ENCODE data around the gene NPTX1. TPM values are rescaled to one million over a fixed set of nuclear protein-coding genes. Genes with fewer than 3 reads are reported as not detected.

NPTX1 gene
- total RNA-seq, 1 donor from 2014 or later = not detected

DNA sequence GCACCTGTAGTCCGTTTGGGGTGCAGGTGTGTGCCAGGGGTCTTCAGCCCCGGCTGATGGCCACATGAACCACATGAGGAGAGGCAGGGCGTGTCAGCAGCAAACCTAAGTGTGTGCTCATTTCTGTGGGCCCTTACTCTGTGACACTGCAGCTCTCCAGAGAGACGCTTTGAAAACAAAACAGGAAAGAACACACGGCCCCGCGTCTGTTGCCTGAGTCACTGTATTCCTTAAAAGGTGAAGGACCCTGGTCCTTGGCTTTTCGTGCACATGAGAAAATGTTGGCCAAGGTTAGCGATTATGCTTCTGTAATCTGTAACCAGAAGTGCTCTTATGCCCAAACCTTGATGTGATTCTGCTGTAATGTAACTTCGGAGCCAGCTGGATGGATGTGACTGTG, 38.9 kb downstream of the NPTX1 start:
- DNase-seq = peak; percentile 6
- intact Hi-C loops (cut with DNase I) = no loop called here
- no peak for ATAC-seq (ENCODE audit: poor library complexity)

DNA sequence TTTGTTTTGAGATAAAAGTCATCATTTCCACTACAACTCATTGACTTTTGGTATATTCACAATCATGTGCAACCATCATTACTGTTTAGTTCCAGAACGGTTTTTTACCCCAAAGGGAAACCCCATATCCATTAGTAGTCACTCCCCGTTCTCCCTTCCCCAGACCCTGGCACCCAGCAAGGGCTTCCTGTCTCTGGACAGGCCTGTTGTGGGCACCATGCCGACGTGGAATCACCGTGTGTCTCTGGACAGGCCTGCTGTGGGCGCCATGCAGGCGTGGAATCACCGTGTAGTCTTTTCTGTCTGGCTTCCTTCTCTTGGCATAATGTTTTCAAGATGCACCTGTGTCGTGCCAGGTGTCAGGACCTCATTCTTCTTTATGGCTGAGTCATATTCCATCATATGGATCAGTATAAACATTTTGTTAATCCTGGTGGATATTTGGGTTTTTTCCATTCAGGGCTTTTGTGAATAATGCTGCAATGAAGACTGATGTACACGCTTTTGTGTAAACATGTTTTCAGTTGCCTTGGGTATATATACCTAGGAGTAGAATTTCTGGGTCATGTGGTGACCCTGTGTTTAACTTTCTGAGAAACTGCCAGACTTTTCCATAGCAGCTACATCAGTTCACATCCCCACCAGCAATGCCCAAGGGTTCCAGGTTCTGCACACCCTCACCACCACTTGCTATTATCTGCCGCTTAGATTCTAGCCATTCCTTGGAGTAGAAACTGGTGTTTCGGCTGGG, 42.3 kb downstream of the NPTX1 start:
- peak; percentile 15 for DNase-seq
- intact Hi-C loops (cut with DNase I) = no loop called here
- no peak for ATAC-seq (ENCODE audit: poor library complexity)

GRCh38 chr17:80432961-80433550, 43.4 kb downstream of the NPTX1 start:
- DNase-seq (peak; percentile 28), ATAC-seq (ENCODE audit: poor library complexity) (no peak)
- intact Hi-C loops (cut with DNase I) = no loop called here

DNA sequence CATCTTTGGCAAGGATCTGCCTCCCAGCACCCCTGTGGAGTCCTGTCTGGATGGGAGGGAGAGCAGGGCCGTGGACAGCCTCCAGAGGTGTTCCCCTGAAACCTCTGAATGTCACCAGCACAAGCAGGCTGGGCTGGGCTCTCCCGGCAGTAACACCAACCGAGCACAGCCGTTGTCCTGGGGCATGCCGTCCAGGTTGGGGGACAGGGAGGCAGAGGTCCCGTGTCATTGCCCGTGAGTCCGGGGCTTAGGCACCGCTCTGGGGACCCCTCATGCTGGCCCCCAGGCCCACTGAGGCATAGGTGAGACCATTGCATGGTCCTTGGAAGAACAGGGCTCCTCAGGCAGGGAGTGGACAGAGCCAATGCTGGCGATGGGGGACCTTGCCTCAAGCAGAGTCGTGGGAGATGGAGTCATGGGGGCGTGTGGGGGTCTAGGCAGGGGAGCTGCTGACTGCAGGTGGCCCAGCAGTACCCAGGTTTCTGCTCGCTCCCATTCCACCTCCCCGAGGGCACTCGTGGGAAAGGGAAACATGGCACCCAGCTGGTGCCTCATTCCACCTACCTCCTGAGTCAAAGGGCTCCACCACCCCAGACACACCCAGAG, 44.0 kb downstream of the NPTX1 start:
- ATAC-seq (ENCODE audit: poor library complexity) (no peak), DNase-seq (peak; percentile 29)
- intact Hi-C loops (cut with DNase I) = no loop called here

GRCh38 chr17:80431246-80432195, 44.9 kb downstream of the NPTX1 start:
- ATAC-seq (ENCODE audit: poor library complexity) (no peak), DNase-seq (peak; percentile 33)
- intact Hi-C loops (cut with DNase I) = no loop called here

- no peak for ATAC-seq (ENCODE audit: poor library complexity)
- intact Hi-C loops (cut with DNase I) = no loop called here
- peak; percentile 27 for DNase-seq
Observed at GRCh38 chr17:80430446-80431245, 45.8 kb downstream of the NPTX1 start.

GRCh38 chr17:80429356-80430275, 46.8 kb downstream of the NPTX1 start:
- no peak for DNase-seq
- no peak for ATAC-seq (ENCODE audit: poor library complexity)

GRCh38 chr17:80428796-80429195, 47.6 kb downstream of the NPTX1 start:
- DNase-seq (no peak), ATAC-seq (ENCODE audit: poor library complexity) (no peak)
- intact Hi-C loops (cut with DNase I) = loop anchor here (5.0 kb wide), 1 partner anchor 554 kb away; no protein-coding TSS in a partner anchor

More at GRCh38 chr17:80429356-80430275, 46.8 kb downstream of the NPTX1 start:
- intact Hi-C loops (cut with DNase I) = loop anchor here (5.0 kb wide), 1 partner anchor 553 kb away; no protein-coding TSS in a partner anchor

GRCh38 chr17:80428363-80428762, 48.0 kb downstream of the NPTX1 start:
- DNase-seq (no peak), ATAC-seq (ENCODE audit: poor library complexity) (no peak)
- intact Hi-C loops (cut with DNase I) = loop anchor here (5.0 kb wide), 1 partner anchor 554 kb away; no protein-coding TSS in a partner anchor

DNA sequence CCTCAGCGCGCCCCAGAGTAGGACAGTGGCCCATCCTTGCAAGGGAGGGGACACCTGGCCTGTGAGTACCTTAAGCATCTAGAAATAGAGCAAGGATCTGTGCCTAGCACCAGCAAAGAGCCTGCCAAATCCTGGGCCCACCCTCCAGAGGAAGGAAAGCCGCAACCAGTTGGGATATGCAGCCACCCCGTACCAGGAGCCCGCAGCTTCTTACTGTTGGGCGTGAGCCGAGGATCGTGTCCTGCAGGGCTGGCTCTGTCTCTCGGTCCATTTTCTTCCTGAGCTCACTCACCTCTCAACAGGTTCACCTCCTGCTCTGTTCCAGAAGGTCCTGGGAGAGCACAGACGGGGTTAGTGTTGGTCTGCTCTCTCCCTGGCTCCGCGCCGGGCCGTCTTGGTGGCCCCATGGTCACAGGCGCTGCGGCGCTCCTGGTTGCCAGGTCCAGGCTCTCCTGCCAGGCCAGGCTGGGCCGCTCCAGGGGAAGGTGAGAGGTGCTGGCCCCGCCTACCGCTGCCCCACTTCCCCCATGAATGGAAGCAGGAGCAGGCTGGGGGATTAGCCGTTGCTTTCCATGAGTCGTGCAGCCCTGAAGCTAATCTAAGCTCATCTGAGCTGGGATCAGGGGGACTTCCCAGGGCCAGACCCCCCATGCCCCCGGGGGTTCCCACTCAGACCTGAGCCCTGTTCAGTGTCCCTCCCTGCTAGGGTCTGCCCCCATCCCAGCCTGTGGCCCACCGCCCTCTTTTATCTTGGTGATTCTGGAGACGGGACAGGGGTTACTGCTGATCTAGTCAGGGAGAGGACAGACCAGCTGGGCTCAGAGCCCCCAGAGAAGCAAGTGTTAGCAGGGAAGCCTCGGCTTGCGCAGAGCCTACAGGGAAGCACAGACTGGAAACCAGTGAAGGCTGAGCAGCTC, 48.8 kb downstream of the NPTX1 start:
- intact Hi-C loops (cut with DNase I) = loop anchor here (5.0 kb wide), 1 partner anchor 555 kb away; no protein-coding TSS in a partner anchor
- ATAC-seq (ENCODE audit: poor library complexity) (no peak), DNase-seq (peak; percentile 32)

GRCh38 chr17:80426671-80427326, 49.6 kb downstream of the NPTX1 start:
- intact Hi-C loops (cut with DNase I) = loop anchor here (5.0 kb wide), 1 partner anchor 556 kb away; no protein-coding TSS in a partner anchor
- peak; percentile 86 for ATAC-seq (ENCODE audit: poor library complexity)
- peak; percentile 84 for DNase-seq

DNA sequence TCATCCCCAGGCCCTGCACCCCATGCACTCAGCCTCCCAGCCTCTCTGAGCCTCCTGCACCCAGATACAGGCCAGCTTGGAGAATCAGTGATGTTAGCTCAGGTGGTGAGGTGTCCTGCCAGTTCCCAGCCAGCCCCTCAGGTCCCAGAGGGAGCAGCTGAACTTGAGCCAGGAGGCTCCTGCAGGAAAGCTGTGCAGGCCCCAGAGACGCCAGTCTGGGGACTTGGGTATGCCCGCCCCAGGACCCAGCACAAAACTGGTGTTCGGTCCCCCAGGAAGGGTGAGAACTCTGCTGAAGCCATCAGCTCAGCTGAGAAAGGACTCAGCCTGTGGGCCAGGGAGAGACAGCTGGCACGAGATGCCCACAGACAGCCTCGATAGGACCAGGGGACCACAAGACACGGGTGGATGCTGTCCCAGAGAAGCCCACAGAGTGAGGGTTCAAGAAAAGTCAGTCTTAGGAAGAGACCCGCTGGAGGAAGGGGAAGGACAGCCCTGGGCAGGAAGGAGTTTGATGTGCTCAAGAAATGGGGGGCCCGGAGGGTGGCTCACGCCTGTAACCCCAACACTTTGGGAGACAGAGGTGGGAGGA, 50.5 kb downstream of the NPTX1 start:
- no peak for DNase-seq
- no peak for ATAC-seq (ENCODE audit: poor library complexity)
- intact Hi-C loops (cut with DNase I) = loop anchor here (5.0 kb wide), 1 partner anchor 556 kb away; no protein-coding TSS in a partner anchor

GRCh38 chr17:80424878-80425765, 51.3 kb downstream of the NPTX1 start:
- no peak for DNase-seq

DNA sequence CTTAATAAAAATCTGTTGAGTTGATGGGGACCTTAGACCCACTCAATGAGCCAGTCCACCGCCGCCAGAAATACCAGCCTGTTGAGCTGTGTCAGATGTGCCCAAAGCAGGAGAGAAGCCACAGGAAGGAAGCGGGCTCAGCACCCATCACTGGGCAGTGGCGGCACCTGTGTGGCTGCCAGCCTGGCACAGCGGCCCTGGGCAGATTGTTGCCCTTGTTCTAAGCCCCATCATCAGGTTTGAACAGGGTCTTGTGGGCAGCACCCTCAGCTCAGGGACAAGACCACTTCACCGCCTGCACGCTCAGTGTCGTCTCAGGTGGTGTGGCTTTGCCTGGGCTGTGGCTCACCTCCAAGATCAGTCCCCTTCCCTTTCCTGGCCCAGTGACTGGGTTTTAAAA, 52.1 kb downstream of the NPTX1 start:
- no peak for DNase-seq
- intact Hi-C loops (cut with DNase I) = no loop called here
- ATAC-seq (ENCODE audit: poor library complexity) = no peak

More at GRCh38 chr17:80424878-80425765, 51.3 kb downstream of the NPTX1 start:
- no peak for ATAC-seq (ENCODE audit: poor library complexity)
- intact Hi-C loops (cut with DNase I) = loop anchor here (5.0 kb wide), 1 partner anchor 557 kb away; no protein-coding TSS in a partner anchor

Data from Right ventricle myocardium superior (tissue), 1 donor.